GM18519 (cell line): ENCODE measurements around the gene TBCCD1.
"Not testable (repeated sequence)": the region's sequence is repeated elsewhere in the genome, so short reads cannot be mapped to it uniquely, and the experiment has no call there.

Source experiments
- ATAC-seq: cut with Tn5 transposase; IDR thresholded peaks from one replicate; pipeline ENCODE4 v1.9.1; 2021; ENCODE audit warnings: mild to moderate bottlenecking, moderate library complexity; ENCODE audit not compliant: unreplicated experiment, low FRiP score

The TBCCD1 gene

DNA sequence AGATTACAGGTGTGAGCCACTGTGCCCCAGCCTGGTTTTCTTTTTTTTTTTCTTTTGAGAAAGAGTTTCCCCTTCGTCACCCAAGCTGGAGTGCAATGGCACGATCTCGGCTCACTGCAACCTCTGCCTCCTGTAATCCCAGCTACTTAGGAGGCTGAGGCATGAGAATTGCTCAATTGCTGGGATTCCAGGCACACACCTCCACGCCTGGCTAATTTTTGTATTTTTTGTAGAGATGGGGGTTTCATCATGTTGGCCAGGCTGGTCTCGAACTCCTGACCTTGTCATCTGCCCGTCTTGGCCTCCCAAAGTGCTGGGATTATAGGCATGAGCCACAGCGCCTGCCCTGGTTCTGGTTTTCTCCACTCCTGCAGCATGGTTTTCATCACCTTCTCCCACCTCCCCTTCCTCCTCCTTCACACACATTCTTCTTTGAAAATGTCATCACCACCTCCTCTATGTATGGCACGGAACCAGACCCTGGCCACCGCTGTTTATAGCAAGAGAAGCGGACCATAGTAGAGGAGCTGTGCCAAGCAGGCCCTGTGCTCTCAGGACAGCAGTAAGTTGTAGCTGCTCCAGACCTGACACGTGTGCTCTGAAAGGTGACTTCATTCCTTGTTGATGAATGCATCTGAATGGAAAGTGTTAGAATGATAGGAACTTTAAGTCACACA, 31.1 kb upstream of the TBCCD1 start:
- no peak for ATAC-seq

GRCh38 chr3:186596568-186597287, 29.6 kb upstream of the TBCCD1 start:
- ATAC-seq, result no peak

DNA sequence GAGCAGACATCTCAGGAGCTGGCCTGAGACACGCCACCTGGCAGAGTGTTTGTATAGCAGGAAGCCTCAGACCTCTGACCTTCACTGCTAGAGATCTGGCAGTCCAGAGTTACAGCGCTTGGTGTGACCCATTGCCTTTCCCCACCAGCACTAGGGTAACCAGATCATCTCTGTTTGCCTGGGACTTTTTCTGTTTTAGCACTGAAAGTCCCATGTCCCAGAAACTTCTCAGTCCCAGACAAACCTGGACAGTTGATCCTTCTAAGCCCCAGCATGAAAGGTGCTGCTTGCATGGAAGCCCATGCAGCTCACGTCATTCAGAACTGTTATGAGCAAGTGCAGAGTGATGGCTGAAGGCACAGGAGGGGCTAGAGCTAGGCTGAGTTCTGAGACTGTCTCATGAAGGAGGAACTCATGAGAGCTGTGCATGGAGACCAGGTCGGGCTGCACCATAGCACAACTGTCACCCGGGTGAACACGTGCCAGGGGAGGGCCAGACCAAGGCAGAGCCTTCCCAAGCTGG, 27.5 kb upstream of the TBCCD1 start:
- no peak for ATAC-seq

- ATAC-seq, result no peak
Measured at GRCh38 chr3:186593862-186594261, 26.7 kb upstream of the TBCCD1 start.

- ATAC-seq, result no peak
Measured at GRCh38 chr3:186592682-186593081, 25.5 kb upstream of the TBCCD1 start.

GRCh38 chr3:186590580-186591295, 23.6 kb upstream of the TBCCD1 start:
- no peak for ATAC-seq

DNA sequence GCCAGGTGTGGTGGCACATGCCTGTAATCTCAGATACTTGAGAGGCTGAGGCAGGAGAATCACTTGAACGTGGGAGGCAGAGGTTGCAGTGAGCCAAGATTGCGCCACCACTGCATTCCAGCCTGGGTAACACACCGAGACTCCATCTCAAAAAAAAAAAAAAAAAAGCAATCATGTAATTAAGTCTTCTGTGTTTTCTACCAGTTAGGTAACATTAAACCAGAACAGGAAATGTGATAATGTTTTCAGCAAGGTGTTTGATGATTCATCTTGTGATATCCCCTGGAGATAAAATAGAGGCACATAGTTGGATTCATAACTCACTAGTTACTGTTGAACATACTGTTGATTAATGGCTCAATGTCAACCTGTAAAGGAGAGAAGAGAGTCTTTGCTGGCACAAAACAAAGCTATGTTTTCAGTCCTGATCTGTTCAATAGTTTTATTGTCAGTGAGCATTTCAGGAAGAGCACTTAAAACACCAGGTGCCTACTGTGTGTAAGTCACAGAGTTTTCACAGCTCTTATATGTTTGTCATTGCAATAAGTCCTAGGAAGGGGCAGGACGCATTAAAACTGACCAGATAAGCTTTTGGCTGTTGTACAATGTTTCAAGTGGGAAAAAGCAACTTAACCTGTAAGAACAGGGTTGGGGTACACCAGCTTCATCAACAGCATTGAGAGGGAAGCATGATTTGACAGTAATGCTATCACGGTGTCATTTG, 22.9 kb upstream of the TBCCD1 start:
- no peak for ATAC-seq

DNA sequence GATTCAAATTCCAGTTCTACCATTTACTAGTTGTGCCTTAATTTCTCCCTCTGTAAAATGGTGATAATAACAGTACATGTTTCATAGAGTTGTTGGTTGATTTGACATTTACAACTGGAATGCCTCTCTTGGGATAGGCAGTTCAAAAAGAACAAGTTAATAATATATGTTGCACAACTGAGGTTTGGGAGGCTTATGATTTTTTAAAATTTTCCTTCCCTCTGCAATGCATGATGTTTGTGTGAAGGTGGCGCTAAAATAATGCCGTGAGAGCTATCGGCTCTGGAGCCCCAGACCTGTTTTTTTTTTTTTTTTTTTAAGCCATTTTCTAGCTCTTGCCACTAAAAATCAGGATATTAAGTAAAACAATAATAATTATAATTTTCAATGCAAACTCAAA, 22.0 kb upstream of the TBCCD1 start:
- ATAC-seq, result no peak

GRCh38 chr3:186588632-186589031, 21.5 kb upstream of the TBCCD1 start:
- ATAC-seq, result no peak

GRCh38 chr3:186587183-186587582, 20.0 kb upstream of the TBCCD1 start:
- ATAC-seq, result no peak

- not testable (repeated sequence) for ATAC-seq
Measured at GRCh38 chr3:186586245-186586644, 19.1 kb upstream of the TBCCD1 start.

DNA sequence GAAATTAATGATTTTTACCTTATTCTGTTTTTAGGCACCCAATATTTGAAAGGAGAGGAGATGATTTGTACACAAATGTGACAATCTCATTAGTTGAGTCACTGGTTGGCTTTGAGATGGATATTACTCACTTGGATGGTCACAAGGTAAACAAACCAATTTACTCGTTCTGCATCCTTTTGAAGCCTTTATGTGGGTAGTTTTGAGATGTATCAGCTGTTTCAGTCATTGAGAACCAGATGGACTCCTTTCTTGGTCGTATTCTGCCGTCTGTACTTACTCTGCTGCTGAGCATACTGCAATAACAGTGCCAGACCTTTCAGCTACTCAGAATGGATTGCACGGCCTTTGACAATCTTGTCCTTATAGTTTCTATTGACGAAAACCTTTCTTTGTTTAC, 16.7 kb upstream of the TBCCD1 start:
- no peak for ATAC-seq

DNA sequence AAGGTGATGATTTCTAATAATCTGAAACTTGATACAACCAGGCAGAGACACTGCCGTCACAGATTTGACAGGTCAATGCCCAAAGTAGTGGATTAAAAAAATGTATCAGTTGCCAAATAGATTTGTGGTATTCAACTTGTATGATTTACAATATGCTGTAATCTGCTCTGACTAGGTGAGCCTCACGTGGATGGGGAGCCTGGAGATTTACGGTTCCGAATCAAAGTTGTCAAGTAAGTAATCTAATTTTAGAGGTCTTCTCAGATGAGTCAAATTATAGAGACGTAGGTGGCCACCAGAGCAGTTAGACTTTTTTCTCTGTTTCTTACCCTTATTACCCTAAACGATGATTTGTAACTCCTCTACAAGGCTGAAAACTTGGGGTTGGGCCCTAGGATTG, 15.4 kb upstream of the TBCCD1 start:
- ATAC-seq, result no peak

- ATAC-seq, result no peak
Measured at GRCh38 chr3:186580785-186581184, 13.6 kb upstream of the TBCCD1 start.

GRCh38 chr3:186577521-186577920, 10.4 kb upstream of the TBCCD1 start:
- no peak for ATAC-seq

- no peak for ATAC-seq
Measured at GRCh38 chr3:186571644-186572013, 4.5 kb upstream of the TBCCD1 start.

DNA sequence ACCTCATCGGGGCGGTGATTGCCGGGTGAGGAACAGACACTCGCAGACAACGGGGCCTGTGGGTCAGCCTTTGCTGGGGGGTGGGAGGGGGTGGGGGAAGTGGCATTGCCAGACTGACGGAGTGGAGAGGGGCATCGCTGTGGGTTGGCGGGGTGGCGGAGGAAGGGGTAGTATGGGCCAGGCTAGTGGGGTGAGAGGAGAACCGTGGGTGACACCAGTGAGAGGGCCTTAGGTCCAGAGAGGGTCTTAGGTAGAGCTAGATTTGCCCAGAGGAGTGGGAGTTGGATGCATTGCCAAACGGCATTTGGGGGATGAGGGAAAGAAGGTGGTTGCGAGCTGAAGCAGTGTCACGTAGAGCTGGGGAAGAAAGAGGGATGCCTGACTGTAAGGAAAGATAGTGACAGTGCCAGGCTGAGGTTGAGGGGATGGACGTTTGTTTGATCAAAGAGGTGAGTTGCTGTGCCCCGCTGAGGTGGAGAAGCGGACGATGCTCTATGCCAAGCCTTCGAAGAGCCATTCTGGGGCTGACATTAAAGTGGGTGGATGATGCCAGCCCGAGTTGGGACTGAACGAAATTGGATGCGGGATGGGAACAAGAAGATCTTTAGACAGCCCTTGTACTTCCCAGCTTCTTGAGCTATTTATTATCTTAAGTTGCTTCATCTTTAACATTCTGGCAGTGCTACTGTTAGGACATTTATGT, 4.0 kb upstream of the TBCCD1 start:
- ATAC-seq, result no peak

DNA sequence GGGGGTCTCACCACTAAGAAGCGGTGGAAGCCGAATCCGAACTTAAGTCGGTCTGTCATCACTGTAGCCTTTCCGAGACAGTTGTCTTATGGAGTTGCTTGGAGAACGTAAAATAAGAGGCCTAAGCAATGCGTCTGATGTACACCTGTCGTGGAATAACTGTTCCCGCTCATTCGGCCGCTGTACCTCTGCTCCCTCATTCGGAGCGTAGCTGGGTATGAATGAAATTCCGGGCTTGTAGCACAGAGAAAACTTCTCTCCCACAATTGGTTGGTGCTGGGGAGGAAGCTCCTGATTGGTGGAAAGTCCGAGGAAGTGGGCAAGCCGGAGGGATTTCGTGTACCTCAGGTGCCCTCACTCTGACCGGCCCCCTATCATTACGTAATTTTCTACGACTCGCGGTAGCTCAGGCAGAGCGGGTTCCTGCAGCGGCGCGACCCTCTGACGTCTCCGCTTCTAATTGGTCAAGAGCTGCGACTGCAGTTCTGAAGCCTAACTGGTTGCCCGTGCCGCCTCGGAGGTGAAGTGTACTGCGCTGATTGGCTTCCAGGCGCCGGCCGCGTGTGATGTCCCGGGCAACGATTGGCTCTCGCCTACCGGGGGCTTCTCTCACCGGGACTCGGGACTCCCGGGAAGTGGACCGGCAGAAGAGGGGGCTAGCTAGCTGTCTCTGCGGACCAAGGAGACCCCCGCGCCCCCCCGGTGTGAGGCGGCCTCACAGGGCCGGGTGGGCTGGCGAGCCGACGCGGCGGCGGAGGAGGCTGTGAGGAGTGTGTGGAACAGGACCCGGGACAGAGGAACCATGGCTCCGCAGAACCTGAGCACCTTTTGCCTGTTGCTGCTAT, 3.2 kb upstream of the TBCCD1 start, which contains the start of gene DNAJB11:
Gene DNAJB11 (plus strand): TSS at position 625 of the 845 bp plus-strand sequence. CDS start 178 bp downstream, at position 803.
- peak; percentile 78 for ATAC-seq

GRCh38 chr3:186569779-186570095, 2.6 kb upstream of the TBCCD1 start:
- ATAC-seq, result no peak
